Measurements from ENCODE around the gene LRWD1. TPM values are rescaled to one million over a fixed set of nuclear protein-coding genes. Genes with fewer than 3 reads are reported as not detected.

Gene LRWD1
- total and polyA plus RNA-seq, 2 of the 13 experiments (the other 11 are each of a cell fraction or from before 2014, with no cell fraction given), result 8.5 to 16.3 TPM

- no peak for TF ChIP-seq ZNF17 (CRISPR knock-in tag; IDR thresholded peaks at IDR 0.05)
- no peak for TF ChIP-seq ZNF709 (CRISPR knock-in tag; IDR thresholded peaks at IDR 0.05)
- no peak for TF ChIP-seq CENPBD1 (CRISPR knock-in tag; IDR thresholded peaks at IDR 0.05; ENCODE audit: borderline replicate concordance, low read depth)
- no peak for TF ChIP-seq ZNF207 (IDR thresholded peaks at IDR 0.05; ENCODE audit: borderline replicate concordance)
- no peak for TF ChIP-seq ZNF318 (CRISPR knock-in tag; IDR thresholded peaks at IDR 0.05)
- no peak for TF ChIP-seq SNAPC4 (CRISPR knock-in tag; IDR thresholded peaks at IDR 0.05)
- no peak for TF ChIP-seq ZBTB7A (CRISPR knock-in tag; IDR thresholded peaks at IDR 0.05)
- TF ChIP-seq GPBP1L1 (CRISPR knock-in tag; IDR thresholded peaks at IDR 0.05), result no peak
- TF ChIP-seq TCF12 (IDR thresholded peaks at IDR 0.05), result no peak
- TF ChIP-seq TCF12 (CRISPR knock-in tag; IDR thresholded peaks at IDR 0.05), result no peak
Measured at GRCh38 chr7:102468478-102469350, 3.9 kb downstream of the LRWD1 start (continued).
